RCC 7860 (cell line): ENCODE data around the gene STEAP4.

Experiments used
- DNase-seq: peaks from one replicate; pipeline ENCODE4 v3.0.0-alpha.2; 2015; ENCODE audit warnings: low spot score
- FAIRE-seq: peaks from 2 replicates; lab custom pipeline; 2012; peaks lifted over from hg19 to GRCh38; lab: Jason Lieb, UNC

The STEAP4 gene

GRCh38 chr7:88306590-88307048 lies at the start of gene STEAP4:
Gene STEAP4, minus strand, starts transcription at chr7:88306894. Its CDS starts 22,625 bp downstream, at chr7:88284269.
- no peak for FAIRE-seq
- no peak for DNase-seq

GRCh38 chr7:88355011-88355410 lies 48.3 kb upstream of the STEAP4 start:
- FAIRE-seq (no peak), DNase-seq (no peak)

- FAIRE-seq (peak; percentile 21), DNase-seq (no peak)
Observed at GRCh38 chr7:88350118-88350517, 43.4 kb upstream of the STEAP4 start.

GRCh38 chr7:88347517-88347916 lies 40.8 kb upstream of the STEAP4 start:
- FAIRE-seq (no peak), DNase-seq (no peak)

DNA sequence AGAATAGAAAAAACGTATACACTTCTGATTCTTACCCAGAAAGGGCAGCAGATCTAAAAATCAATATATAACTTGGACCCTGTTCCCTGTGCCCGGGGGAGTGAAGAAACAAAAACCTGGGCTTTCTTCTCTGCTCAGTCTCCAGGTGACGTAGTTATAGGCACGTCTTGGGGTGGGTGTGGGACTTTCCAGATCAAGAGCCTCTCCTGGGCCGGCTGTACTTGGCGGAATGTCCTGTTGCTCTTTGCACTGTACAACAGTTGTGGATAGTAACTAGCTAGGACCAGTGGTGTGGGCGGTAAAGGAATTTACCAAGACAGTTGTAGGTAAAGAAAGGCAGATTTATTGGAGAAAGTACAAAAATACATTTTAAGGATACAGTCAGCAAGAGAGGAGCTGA lies 40.4 kb upstream of the STEAP4 start:
- no peak for FAIRE-seq
- DNase-seq, result no peak

DNA sequence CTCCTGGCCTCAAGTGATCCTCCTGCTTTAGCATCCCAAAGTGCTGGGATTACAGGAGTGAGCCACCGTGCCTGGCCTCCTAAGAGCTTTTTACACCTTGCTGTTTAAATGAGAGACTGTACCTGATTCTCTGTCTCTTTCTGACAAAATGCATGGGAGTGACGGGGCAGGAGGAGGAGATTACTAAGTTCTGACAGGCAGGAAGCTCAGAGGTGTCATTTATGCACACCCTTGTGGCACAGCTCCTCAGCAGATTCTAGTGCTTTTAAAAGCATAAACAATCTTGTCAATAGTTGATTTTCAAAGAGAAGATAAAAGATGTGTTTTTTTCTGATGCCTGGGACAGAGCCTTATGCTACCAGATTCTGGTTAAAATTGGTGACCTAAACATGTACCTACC lies 39.7 kb upstream of the STEAP4 start:
- FAIRE-seq, result no peak
- DNase-seq, result no peak

DNA sequence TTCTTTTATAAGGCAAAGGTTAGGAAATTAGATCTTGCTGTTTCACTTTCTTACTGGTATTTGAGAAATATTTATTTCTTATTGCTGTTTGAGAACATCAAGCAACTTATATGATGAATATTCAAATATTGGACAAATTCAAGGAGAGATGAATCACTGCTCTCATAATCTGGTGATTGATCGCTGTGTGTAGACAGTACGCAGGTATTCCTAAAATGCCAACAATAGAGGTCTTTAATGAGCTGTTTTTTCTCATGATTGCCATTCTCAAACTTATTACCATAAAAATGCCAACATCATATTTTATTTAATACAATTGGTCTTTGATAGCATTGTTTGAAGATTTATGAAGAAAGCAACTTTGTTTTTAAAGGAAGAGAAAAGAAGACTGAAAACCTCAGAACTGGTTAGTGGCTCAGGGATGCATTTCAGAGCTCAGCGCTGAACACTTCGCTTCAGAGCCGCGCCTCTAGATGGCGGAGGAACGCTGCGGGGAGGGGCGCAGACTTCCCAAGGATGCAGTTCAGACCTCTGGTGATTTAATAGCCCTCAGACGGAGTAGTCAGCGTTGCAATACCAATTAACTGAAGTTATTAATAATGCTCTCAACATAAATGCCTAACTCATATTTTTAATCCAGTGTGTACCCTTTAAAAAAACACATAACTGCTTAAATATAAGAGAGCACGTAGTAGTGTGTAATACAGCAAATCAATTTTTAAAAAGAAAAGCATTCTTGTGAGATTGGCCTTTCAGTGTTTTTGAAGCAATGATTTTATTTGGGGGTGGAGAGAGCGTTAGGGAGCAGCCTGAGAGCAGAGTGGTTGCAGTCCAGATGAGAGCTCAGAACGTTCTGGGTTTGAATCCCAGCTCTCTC lies 38.5 kb upstream of the STEAP4 start:
- FAIRE-seq, result no peak
- no peak for DNase-seq

DNA sequence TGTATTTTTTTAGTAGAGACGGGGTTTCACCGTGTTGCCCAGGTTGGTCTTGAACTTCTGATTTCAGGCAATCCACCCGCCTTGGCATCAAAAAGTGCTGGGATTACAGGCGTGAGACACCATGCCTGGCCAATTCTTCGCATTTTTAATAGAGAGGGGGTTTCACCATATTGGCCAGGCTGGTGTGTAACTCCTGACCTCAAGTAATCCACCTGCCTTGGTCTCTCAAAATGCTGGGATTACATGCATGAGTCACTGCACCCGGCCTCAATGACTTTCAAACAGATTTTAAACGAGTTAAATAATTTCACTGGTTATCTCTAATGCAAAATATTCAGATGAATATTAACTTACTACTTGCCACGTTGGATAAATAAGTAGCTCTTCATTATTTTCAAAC lies 37.6 kb upstream of the STEAP4 start:
- DNase-seq (no peak), FAIRE-seq (no peak)

DNA sequence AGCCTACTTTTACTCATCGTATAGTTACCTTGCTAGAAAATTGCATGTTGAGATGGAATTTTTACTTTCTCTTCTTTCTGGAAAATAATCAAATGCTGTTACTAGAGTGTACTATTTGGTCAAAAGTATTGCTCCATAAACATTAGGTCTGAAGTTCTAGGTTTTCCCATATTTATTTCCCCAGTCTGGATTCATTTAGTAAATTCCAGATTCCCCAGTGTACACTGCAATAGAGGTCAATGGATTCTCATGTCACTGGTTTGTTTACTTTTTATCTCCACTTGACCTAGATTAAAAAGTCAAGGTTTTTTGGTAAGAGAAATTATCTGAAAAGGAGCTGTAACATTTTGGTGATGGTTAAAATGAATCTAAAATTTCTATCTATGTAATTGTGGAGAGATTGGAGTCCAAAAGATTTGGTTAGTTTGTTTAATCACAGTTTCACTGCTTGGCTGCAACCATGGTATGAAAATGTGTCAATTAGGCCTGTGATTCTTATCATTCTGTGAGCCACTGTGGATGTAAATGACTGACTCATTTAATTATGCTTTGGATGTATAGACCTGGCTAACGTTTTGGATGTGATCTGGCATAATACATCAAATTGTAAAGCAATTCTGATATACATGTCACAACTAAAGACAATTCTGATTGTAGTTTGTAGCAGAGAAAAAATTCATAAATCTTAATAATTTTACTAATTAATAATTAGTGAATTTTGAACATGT lies 32.7 kb upstream of the STEAP4 start:
- no peak for DNase-seq

DNA sequence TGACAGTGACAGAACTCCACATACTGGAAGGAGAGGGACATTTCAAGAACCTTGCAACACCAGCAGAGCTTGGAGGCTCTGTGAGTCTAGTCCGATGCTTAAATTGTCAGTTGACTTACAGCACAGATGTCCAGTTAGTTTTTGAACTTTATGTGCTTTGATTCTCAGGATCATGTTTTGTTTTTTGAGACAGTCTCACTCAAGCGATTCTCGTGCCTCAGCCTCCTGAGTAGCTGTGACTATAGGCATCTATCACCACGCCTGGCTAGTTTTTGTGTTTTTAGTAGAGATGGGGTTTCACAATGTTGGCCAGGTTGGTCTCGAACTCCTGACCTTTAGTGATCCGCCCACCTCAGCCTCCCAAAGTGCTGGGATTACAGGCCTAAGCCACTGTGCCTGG lies 31.8 kb upstream of the STEAP4 start:
- FAIRE-seq, result no peak
- DNase-seq, result no peak

More for the DNA sequence above, 32.7 kb upstream of the STEAP4 start:
- peak; percentile 38 for FAIRE-seq

DNA sequence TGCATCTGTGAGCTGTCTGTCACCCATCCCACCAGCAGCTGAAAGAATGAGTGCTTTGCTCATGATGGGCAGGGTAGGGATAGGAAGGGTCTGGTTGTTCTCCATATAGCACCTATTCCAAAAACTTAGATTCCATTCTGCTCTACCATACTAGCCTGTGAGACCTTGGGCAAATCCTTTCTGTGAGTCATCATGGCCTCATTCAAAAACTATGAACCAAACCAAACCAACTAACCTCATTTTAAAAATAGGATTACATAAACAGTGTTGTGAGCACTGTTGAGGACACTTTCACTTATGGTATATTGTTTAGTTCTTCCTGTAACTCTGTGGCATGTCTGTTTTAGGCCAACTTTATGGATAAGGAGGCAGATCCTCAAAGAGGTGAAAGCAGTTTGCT lies 30.9 kb upstream of the STEAP4 start:
- DNase-seq (peak; percentile 67), FAIRE-seq (peak; percentile 88)

DNA sequence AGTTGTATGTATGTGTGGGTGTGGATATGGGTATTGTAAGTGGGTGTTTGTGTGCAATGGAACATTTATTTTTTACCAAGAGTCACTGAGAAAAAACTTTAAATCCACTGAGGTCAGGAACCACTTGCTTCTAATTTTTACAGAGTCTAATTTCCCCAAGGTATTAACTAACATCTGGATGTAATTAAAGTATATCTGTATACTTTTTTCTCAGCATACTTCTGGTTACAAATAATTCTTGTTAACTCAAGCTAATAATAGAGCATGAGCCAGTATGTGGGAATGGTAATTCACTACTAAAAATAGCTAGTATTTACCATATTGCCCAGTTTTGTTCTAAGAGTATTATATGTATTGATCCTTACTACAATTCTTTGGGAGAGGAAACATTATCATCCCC lies 24.6 kb upstream of the STEAP4 start:
- FAIRE-seq, result no peak
- no peak for DNase-seq

GRCh38 chr7:88329532-88330463 lies 23.1 kb upstream of the STEAP4 start:
- DNase-seq, result no peak
- FAIRE-seq, result no peak

GRCh38 chr7:88328787-88329186 lies 22.1 kb upstream of the STEAP4 start:
- DNase-seq, result peak; percentile 29
- FAIRE-seq, result peak; percentile 85

DNA sequence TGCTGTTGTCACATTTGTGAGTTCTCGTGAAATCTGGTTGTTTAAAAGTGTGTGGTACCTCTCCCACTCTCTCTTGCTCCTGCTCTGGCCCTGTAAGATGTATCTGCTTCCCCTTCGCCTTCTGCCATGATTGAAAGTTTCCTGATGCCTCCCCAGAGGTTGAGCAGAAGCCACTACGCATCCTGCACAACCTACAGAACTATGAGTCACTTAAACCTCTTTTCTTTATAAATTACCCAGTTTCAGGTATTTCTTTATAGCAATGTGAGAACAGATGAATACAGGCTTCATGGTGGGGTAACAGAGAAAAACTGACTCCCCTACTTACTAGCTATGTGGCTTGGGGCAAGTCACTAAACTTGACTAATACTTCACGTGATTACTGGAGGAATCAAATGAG lies 18.0 kb upstream of the STEAP4 start:
- no peak for FAIRE-seq
- no peak for DNase-seq

DNA sequence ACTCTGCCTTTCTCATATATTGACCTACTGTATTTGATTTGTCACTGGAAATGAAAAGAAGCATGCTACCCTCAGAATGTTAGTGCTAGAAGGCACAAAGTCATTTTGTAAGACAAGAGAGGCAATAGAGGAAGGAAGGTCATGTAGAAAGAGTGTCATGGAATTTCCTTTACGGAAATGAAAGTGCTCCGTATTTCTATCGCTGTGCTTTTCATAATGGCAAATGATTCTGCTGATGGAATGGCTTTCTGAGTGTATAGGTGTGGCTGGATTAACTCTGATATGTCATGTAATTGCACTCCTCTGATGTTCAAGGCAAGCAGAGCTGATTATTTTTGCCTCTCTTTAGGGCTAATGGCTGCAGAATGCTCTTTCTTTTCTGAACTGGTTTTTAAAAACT lies 15.5 kb upstream of the STEAP4 start:
- no peak for FAIRE-seq
- DNase-seq, result no peak

DNA sequence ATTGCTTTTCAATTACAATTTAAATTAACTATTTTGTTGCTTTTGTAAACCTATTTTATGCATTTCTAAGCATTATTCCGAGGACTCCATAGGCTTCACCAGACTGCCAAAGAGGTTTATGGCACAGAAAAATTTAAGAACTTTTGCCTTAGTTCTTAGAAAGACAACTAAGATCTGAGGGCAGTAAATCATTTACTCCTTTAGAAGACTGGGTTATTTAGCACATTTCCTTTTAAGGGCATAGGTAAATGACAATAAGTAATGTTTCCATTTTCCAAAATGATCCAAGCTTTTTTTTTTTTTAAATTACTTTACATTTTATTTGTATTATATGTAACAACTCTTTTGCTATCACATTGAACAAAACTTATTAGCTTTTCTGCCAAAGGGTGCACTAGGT lies 15.0 kb upstream of the STEAP4 start:
- DNase-seq (no peak), FAIRE-seq (peak; percentile 32)

DNA sequence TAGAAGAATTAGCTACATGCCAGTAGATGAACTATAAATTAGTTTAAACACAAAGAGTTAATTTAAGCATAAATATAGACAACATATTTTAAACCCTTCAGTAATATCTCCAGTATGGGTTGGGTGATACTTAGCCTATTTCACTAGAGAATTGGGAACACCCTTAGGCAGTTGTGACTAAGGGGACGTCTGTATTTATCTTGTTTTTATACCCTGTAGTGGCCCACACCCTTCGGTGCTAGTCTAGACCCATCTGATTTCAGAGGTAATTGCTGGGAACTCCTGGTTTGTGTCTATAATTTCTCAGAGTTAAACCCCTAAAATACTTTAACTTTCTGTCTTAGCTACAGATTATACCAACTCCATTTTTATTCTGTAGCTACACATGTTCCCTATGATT lies 11.5 kb upstream of the STEAP4 start:
- FAIRE-seq (no peak), DNase-seq (no peak)

- DNase-seq (no peak), FAIRE-seq (no peak)
Observed at GRCh38 chr7:88317422-88317821, 10.7 kb upstream of the STEAP4 start.

- DNase-seq (no peak), FAIRE-seq (no peak)
Observed at GRCh38 chr7:88316456-88316855, 9.8 kb upstream of the STEAP4 start.

GRCh38 chr7:88315522-88315921 lies 8.8 kb upstream of the STEAP4 start:
- DNase-seq (no peak), FAIRE-seq (no peak)
